IPS DF 4.7 (cell line): ENCODE data around the gene PLET1.

Experiments
- DNase-seq: peaks from one replicate; pipeline ENCODE4 v3.0.0-alpha.2; 2013; ENCODE audit warnings: low spot score; ENCODE audit errors: extremely low read depth

PLET1 gene

DNA sequence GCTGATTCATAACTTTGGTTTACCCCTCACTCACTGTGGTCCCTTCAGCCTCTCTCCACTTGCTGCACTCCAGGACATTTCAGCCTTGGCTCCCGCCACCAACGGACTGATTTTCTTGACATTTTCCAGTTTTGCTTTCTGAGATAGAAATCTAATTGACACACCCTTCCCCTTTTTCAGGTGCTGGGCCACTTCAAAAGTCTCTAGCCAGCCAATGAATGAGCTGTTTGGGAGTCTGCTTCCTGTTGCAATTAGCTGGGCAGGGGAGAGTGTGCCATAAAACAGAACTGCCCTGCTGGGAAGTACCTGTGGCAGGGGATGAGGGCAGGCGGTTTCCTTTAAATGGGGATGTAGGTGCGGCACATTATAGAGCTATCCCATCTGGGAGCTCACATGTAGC is 21.1 kb upstream of the PLET1 start:
- no peak for DNase-seq

DNA sequence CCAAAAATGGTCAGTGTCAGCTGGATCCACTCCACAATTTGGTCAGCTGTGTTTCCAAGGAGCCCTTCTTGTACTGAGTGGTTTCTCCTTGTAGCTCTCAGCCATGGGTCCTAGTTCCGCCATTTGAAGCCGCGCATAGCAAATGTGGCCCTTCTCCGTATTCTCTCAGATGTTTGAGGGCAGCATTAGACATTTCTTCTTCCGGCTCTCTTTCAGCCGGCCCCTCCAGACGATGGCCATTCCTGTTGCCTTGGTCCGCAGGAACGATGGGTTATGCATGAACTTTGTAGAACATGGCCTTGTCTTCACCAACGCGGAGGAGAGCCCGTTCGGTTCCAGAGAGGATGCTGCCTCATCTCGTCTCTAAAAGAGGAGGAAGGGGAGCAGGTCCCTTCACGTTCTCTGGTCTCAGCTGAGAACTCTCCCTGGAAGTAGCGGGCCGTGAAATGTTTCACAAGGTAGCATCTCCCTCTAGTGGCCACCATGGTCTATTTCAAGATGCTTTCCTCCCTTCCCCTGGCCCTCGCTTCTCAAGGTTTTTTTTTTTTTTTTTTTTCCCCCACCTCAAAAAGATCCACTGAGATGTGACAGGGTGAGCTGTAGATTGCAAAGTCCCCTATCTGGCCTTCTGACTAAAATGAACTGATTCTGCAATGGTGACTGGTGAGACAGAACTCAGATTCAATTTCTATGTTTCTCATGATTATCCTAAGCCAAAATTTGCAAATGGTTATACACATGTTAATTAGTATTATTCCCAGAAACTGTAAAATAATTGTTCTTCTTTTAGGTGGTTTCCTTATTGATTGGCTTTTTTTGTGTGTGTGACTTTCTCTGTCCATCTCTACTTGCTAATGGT is 19.8 kb upstream of the PLET1 start:
- peak; percentile 58 for DNase-seq

DNA sequence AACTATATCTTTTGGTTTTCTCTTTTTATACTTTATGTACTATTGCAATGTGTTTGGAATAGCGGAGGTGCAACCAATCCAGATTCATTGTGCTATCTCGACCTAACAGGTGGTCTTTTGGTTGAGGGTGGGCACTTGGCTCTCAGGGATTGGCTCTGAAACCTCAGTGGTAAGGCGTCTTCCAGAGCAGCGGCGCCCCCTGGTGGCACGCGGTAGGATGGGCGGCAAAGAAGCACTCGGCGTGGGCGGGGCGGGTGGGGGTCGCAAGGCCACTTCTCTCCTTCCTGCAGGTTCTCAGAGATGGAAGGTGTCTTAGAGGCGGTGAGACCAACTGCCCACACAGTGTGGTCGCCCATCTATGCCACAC is 19.2 kb upstream of the PLET1 start:
- DNase-seq: no peak

DNA sequence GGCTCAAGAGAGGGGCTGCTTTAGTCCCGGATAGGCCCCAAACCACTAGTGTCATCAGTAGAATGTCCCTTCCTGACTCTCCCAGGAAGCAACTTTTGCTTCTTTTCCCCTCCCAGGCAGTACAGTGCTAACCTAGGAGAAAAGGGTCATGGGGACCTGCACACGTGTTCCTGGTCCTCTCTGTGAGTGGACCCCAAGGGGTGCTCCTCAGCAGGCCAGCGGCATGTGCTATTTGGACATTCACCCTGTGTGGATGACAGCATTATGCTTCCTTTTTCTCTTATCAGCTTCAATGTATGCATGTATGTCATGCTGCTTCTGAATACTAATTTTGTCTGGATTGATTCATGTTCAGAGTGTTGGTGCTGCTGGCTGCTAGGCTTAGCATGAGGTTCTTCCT is 18.1 kb upstream of the PLET1 start:
- DNase-seq: no peak

DNA sequence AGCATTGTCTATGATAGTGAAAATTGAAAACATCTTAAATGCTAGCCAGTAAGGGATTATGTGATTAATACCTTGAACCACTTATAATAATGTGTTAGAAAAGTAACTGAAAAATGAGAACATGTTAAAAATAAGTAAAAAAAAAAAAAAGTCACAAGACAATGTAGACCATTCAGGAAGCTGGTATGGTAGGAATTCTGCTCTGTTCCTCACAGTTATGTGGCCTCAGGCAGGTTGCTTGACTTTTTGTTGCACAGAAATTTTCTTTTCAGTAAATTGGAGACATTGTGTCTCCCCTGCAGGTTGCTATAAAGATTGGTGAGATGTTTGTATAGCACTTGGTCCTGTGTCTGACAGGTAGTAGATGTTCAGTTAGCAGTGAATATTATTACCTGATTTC is 17.3 kb upstream of the PLET1 start:
- DNase-seq: no peak

DNA sequence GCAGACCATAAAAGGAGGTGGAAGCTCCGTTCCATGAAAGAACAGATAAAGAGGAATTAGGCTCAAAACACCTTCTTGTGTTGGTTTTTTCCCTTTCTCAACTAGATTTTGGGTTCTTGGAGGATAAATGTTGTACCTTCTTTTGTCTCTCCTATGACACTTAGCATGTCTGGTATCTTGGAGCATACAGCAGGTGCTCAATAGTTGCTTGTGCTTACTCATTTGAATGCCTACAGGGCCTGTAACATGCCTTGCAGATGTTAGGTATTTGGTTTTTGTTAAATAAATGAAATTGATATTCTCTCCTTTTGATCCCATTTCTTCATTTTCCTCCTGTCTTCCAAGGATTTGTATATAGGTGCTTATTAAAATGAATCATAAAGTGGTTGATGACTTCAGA is 16.4 kb upstream of the PLET1 start:
- no peak for DNase-seq

DNA sequence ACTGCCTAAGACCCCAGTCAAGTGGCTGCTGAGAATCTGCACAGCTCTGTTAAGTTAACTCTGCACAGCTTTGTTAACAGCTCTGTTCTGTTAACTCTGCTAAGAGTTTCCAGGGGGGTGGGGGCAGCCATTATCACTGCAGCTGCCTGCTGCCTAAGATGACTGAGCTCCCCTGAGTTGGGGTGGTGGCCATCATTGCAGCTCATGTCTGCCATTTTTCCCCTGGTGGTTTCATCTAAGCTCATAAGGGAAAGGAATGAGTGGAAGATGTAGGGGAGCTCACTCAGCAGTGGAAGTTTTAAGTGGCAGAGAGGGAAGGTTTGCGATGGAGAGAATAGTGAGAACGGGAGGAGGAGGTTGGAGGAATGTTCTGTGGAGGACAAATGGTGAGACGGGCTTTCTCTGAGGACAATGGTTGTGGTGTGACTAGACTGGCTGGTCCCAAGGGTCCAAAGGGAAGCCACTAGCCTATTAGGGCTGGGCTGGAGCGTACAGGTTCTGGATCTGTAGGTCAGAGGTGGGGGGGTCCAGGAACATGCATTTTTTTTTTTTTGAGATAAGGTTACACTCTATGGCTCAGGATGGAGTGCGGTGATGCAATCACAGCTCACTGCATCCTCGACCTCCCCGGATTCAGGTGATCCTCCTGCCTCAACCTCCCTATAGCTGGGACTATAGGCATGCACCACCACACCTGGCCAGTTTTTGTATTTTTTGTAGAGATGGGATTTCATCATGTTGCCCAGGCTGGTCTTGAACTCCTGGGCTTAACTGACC is 13.5 kb upstream of the PLET1 start:
- no peak for DNase-seq

DNA sequence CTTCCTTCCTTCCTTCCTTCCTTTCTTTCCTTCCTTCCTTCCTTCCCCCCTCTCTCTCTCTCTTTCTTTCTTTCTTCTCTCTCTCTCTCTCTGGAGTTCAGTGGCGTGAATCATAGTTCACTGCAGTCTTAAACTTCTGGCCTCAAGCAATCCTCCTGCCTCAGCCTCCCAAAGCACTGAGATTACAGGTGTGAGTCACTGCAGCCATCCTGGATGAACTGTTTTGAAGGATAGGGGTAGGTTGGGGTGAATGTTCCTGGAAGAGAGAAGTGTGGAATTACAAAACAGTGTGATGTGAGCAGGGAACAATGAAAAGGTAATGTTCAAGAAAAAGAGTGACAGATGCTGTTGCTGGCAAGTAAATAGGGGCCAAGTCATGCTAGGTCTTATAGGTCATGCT is 12.4 kb upstream of the PLET1 start:
- DNase-seq: no peak

DNA sequence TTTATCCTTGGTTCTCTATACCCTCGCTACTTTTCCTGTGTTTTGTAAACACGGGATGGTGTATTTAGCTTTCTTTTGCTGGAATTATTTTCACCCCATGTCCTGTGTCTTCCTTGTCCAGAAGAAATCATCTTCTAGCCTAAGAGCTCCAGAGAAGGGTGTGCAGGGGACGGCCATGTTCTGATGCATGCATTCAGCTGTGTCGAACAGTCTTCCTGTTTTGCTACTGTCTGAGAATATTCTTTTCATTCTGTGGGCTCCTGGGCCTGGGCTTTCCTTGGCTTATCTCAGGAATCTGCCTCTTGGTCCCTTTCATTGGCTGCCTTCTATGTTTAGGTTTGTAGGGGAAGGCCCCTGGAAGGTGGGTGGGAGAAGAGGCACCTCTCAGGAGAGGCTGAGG is 10.6 kb upstream of the PLET1 start:
- no peak for DNase-seq

DNA sequence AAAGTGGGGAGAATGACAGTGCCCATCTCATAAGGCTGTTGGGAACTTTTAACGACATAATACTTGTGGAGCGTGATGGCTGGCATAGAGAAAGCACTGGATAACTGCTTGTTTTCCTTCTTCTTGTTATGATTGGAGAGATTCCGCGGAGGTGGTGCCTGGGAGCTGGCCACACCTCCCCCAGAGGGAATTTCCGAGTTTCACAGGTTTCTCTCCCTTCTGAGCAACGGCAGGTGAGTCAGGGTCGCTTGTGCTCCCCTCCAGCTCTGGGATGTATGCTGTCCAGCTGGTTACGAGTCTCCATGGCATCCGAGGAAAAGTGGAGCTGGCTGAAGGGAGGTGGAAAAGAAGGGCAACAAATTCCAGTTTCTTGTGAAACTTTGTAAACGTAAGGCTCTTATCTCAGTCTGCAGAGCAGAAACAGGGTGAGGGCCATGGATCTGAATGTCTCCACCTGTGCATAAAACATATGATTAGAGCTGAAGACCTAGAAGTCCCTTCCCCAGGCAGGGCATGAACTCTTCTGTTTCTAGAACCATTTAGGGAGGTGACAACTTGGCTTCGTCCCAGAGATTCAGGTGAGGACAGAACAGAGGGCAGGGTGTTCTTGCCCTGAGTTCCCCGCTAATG is 10.0 kb upstream of the PLET1 start:
- no peak for DNase-seq

DNA sequence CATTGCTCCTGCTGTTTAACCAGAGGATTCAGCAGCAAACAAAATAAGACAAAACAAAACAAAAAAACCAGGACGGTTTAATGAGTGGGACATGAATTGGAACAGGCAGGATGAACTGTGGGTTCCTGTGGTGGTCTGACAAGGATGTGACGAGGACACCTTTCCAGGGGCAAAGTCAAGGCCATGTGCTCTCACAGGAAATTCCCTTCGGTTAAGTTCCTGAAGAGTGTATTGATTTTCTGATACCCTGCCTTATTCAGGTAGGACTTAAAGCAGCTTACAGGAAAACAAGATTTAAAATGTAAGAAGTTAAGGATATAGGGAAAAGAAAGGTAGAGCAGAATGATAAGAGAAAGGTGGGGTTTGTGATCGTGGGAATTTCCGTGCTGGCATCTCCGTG is 8.5 kb upstream of the PLET1 start:
- no peak for DNase-seq

DNA sequence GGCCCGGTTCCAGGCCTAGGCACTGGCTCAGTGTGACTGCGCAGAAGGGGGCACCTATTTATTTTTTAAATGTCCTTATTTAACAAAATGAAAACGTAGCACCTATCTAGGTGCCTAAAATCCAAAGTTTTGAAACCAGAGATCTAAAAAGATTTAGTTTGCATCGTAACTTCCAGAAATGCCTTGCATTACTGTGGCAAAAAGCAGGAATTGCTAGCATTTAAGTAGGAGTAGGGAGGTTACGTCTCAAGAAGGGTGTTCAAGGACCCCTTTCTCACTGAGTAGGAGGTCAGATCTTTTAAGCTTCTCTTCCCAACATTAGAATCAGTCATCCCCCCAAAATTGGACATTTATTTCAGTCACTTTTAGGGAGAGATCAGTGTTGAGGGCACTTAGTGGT is 7.7 kb upstream of the PLET1 start:
- DNase-seq: no peak

DNA sequence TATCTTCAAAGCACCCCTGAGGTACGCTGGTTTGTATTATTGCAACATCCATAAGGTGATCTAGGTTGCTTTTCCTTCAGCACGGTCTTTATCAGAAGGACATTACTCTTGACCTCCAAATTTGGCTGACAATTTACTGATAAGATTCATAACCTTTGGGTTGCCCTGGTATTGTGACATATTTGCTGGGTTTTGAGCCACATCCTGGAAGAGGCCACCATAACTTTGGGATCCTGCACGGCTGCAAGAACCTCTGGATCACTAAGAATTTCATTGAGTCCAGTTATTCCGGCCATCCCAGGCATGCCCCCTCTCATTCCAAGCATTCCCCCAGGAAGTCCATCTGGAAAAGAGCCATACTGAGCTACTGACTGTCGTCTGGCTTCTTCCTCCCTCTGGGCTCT is 6.5 kb upstream of the PLET1 start:
- DNase-seq: no peak

DNA sequence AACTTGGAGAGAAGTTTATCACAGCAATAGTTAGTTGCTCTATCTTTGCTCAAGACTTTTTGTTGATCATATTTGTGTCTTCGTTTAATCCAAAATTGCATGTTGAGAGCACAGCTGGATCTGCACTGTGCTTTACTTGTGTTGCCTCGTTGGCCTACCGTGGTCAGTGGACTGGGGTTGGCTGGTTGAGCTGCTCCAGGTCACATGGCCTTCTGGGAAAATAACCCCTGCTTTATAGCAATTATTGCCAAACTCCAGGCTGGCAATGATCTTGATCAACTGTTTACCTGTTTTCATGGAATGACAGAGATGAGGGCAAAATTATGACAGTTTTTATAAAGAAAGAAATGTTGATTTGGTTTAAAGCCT is 5.7 kb upstream of the PLET1 start:
- no peak for DNase-seq

DNA sequence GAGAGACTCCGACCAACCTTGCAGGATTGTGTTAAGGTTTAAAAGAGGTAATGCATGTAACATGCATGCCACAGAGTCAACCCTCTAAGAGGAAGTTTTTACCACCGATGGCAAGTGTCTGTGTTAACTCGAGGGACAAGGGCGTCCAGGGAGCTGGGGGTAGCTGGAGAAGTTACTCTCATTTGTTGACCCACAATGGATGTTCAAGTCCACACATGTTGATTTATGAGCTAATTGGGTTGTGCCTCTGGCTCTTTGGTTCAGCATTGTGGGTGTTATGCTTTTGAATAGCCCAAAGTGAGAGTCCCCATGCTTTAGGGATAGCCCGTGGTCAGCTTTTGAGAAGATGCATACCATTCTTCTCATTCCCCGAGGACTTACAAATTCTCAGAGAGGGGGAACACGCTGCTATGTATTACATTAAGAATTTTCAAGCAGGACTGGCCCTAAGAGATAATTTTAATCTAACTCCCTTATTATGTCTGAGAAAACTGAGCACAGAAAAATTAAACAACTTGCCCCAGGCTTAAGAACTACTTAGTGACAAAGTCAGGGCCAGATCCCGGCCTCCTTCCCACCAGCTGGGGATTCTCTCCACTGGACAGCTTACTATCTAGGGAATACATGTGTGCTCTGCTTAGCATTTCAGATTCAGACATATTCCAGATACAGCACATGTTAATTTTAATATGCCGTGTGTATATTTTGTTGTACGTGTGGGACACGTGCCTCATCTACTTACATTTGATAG is 5.2 kb upstream of the PLET1 start:
- no peak for DNase-seq

DNA sequence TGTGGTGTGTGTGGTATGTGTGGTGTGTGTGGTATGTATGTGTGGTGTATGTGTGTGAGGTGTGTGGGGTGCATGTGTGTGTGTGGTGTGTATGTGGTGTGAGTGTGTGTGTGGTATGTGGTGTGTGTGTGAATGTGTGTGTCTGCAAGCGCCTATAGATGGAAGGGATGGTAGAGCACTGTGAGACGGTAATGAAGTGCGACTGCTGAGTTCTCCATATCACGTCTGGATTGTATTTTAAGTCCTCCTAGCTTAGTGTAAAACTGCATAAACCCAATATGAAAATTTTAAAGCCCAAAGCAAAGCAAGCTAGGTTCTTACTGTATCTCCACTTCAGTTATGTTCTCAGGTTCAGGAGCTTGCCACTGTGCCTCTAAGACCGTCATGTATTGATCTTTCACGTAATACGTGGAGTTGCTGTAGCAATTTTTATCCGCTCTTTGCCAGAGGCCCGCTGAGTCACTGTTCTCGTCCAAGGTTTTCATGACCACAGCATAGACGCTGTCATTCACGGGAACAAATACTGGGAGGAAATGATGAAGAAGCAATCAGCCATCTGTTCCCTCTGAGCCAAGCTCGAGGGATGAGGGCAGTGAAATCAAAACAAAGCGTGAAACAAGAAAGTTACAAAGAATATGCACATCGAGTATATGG is 5.5 kb downstream of the PLET1 start:
- no peak for DNase-seq

DNA sequence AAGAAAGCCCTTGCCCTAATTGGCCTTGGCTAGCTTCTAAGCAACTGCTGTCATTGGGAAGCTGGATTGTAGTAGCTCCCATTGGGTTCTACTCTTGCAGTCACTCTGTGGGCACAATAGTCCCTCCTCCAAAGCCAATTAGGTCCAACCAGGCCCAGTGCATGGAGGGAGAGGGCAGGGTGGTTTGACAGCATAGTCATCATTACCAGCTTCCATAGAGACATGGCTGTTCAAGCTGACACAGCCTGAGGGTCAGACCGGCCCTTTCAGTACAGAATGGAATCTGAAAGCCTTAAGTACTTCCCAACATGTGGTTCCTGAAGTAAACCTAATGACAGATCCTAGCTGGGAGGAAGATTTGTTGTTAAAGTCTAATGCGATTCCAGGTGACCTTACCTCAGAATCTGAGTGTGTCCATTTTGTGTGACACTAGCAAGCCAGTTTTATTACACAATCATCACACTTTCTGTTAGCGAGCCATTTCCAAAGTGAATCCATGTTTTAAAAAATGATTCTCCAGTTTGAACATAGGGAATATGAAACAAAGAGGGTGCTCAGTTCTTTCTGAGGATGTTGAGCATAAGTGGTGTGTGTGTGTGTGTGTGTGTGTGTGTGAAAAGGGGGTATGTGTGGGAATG is 6.9 kb downstream of the PLET1 start:
- DNase-seq: no peak

DNA sequence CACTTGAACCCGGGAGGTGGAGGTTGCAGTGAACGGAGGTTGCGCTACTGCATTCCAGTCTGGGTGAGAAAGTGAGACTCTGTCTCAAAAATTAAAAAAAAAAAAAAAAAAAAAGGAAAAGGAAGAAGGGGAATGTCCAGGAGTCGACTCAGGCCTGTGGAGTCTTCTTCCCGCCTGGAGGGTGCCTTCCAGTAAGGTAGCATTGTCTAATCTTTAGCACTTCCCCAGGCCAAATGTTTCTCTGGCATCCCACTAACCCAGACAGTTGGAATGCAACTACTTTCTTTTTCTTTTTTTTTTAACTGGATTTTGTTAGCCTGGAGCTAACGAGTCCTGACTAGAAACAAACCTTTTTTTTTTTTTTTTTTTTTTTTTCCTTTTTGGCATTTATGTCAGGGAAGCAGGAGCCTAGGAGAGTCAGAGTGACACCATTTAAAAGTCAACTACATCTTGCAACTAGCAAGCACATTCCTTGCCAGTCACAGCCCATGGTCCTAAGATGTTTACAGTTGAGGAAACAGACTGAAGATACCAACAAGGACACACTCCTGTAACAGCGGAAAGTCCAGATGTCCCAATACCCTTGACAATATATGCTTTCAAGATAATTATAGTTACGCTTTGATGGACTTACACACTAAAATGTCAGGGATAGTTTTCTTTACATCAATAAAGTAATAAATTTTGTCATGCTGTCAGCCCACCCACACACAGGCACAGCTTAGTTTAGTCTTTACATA is 10.6 kb downstream of the PLET1 start:
- no peak for DNase-seq

DNA sequence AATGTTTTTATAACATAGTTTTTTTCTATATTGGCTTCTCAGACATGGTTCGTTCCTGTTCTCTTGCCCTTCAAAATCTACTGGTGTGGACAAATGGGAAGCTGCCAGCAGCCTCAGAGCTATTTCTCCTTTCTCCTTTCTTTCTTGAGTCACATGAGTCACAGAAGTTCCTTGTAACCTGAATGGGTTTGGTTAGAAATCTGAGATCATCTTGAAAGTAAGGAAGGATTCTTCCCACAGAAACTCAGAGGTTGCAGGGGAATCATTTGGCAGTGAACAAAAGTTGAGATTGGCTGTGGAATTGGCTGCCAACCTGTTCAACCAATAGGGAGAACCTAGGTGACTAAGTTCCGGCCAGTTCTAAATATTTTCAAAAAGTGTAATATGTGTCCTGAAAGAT is 12.5 kb downstream of the PLET1 start:
- no peak for DNase-seq

DNA sequence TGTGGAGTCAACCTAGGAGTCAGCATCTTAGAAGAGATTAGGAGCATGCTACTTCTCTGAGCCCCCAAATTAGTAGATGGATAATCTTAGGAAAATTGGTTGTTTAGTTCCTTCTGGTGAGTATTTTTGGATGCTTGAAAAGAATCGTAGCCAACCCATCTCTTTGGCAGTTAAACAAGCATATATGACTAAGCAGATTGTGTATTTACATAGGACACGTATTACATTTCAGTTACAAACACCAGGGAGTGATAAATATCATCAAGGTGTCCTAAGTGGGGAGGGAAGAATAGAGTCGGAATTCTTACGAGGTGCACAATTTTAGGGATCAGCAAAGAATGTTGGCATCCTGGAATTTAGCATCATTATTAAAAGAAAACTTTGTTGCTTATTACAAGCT is 13.5 kb downstream of the PLET1 start:
- DNase-seq: no peak
